Activated T-cell treated with anti-CD3 and anti-CD28 coated beads, Interleukin-2, amount 50 U/mL, for 72 hours (primary cell): ENCODE results near the gene CALCOCO2. TPM values are rescaled to one million over a fixed set of nuclear protein-coding genes. Genes with fewer than 3 reads are reported as not detected.
A peak's percentile ranks its signal among the peaks of the same experiment; 100 is the strongest.
"Not testable (repeated sequence)": the region's sequence is repeated elsewhere in the genome, so short reads cannot be mapped to it uniquely, and the experiment has no call there.

ENCODE experiments used
- ATAC-seq, 2 donors: fragments of 150-1000 bp; cut with Tn5 transposase; replicated peaks in 1 of 2; 2 replicates each; pipeline ENCODE4 v1.10.0; 2021; ENCODE audit warnings: moderate library complexity in 2 of 2, mild to moderate bottlenecking in 1 of 2
- DNase-seq, 2 donors: peaks; one replicate each; pipeline ENCODE4 v3.0.0; 2021 to 2022; ENCODE audit warnings: mixed read lengths in 1 of 2
- H3K27ac Mint-ChIP-seq: one replicate; pipeline ENCODE4 v1.8.0; 2022; ENCODE audit warnings: mild to moderate bottlenecking, moderate library complexity, mixed read lengths
- H3K27me3 Mint-ChIP-seq: one replicate; pipeline ENCODE4 v1.8.0; 2022; ENCODE audit warnings: low read depth, mixed read lengths
- H3K36me3 Mint-ChIP-seq, 2 donors: one replicate each; pipeline ENCODE4 v1.8.0; 2022; ENCODE audit warnings: mixed read lengths in 2 of 2, mild to moderate bottlenecking in 1 of 2; ENCODE audit not compliant: insufficient read depth in 2 of 2
- H3K4me1 Mint-ChIP-seq: one replicate; pipeline ENCODE4 v1.8.0; 2022; ENCODE audit warnings: low read depth, mixed read lengths
- H3K4me3 Mint-ChIP-seq, 2 donors: one replicate each; pipeline ENCODE4 v1.8.0; 2022; ENCODE audit warnings: mild to moderate bottlenecking in 2 of 2, mixed read lengths in 2 of 2, moderate library complexity in 2 of 2
- H3K9me3 Mint-ChIP-seq, 2 donors: one replicate each; pipeline ENCODE4 v1.8.0; 2022; ENCODE audit warnings: mixed read lengths in 2 of 2
- total RNA-seq, 2 donors: library from RNA; stranded (reverse); gene quantifications; one replicate each; pipeline ENCODE4 v1.2.3, GENCODE V29; 2022

Gene CALCOCO2
- total RNA-seq, 2 donors from 2014 or later = 97.0 to 132 TPM

DNA sequence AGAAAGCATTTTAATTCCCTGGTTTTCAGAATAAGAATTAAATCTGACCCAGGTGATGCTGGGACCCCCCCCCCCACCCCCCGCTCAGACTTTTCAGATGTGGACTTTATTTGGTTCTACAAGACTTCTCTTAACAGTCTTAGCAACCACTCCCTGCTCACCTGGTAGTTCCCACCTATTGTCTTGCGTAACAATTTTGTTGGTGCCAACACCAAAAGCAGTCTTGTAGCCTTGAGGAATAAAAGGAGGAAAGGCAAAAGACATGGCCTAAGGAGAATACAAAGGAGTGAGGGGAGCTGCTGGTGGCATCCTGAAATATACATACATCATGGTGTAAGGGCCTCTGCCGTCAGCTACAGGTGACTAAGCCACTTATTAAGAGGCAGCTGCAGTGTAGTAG is 18.8 kb upstream of the CALCOCO2 start:
- peaks cover 36% of the 10 kb centered on the region for H3K27me3 Mint-ChIP-seq
- peaks cover 17% of the 10 kb centered on the region for H3K4me1 Mint-ChIP-seq
- DNase-seq (no peak), ATAC-seq (no peak)
- H3K27ac Mint-ChIP-seq = no peak overlapping the region
- H3K36me3 Mint-ChIP-seq = no peaks in the 10 kb centered on the region
- H3K9me3 Mint-ChIP-seq = no peaks in the 10 kb centered on the region
- no peak overlapping the region for H3K4me3 Mint-ChIP-seq

- Mint-ChIP-seq H3K27me3 (peaks cover 55% of the 10 kb centered on the region), H3K27ac (no peak overlapping the region), H3K4me3 (no peak overlapping the region), H3K36me3 (no peaks in the 10 kb centered on the region), H3K9me3 (no peaks in the 10 kb centered on the region), H3K4me1 (peaks cover 17% of the 10 kb centered on the region)
- DNase-seq (peak; percentile 69 to 71), ATAC-seq (peak in 1 of 2 donors; percentile 26)
Observed at GRCh38 chr17:48814504-48814903, 16.3 kb upstream of the CALCOCO2 start.

- peaks cover 55% of the 10 kb centered on the region for H3K27me3 Mint-ChIP-seq
- H3K27ac Mint-ChIP-seq = no peak overlapping the region
- peaks cover 17% of the 10 kb centered on the region for H3K4me1 Mint-ChIP-seq
- H3K4me3 Mint-ChIP-seq = peak overlapping the region in 1 of 2 donors; percentile 10
- no peak for DNase-seq
- no peaks in the 10 kb centered on the region for H3K9me3 Mint-ChIP-seq
- no peak for ATAC-seq
- no peaks in the 10 kb centered on the region for H3K36me3 Mint-ChIP-seq
Observed at GRCh38 chr17:48815311-48815710, 15.5 kb upstream of the CALCOCO2 start.

GRCh38 chr17:48816438-48816773 is 14.4 kb upstream of the CALCOCO2 start:
- H3K27me3 Mint-ChIP-seq = peaks cover 55% of the 10 kb centered on the region
- no peak for ATAC-seq
- H3K4me1 Mint-ChIP-seq = peaks cover 17% of the 10 kb centered on the region
- no peaks in the 10 kb centered on the region for H3K9me3 Mint-ChIP-seq
- H3K27ac Mint-ChIP-seq = peak overlapping the region; percentile 12
- DNase-seq = no peak
- H3K36me3 Mint-ChIP-seq = no peaks in the 10 kb centered on the region
- peak overlapping the region; percentile 70 to 76 for H3K4me3 Mint-ChIP-seq

- peaks cover 17% of the 10 kb centered on the region for H3K4me1 Mint-ChIP-seq
- peak within 1 kb of the TSS; percentile 70 to 76 for H3K4me3 Mint-ChIP-seq
- ATAC-seq (peak; percentile 95 to 96), DNase-seq (peak; percentile 77 to 83)
- H3K9me3 Mint-ChIP-seq = no peaks in the 10 kb centered on the region
- H3K27me3 Mint-ChIP-seq = peaks cover 55% of the 10 kb centered on the region
- peak within 1 kb of the TSS; percentile 12 for H3K27ac Mint-ChIP-seq
- no peaks in the 10 kb centered on the region for H3K36me3 Mint-ChIP-seq
Observed at GRCh38 chr17:48816774-48817590, 13.9 kb upstream of the CALCOCO2 start, which contains the start of gene TTLL6. TTLL6 (minus strand) TSS chr17:48817229; CDS start chr17:48817072, 157 bp downstream.

GRCh38 chr17:48818361-48818841 is 12.4 kb upstream of the CALCOCO2 start:
- peak overlapping the region in 1 of 2 donors; percentile 43 for H3K4me3 Mint-ChIP-seq
- no peak for DNase-seq
- H3K4me1 Mint-ChIP-seq = peaks cover 17% of the 10 kb centered on the region
- no peaks in the 10 kb centered on the region for H3K36me3 Mint-ChIP-seq
- H3K27me3 Mint-ChIP-seq = peaks cover 60% of the 10 kb centered on the region
- ATAC-seq = no peak
- H3K27ac Mint-ChIP-seq = no peak overlapping the region
- no peaks in the 10 kb centered on the region for H3K9me3 Mint-ChIP-seq

DNA sequence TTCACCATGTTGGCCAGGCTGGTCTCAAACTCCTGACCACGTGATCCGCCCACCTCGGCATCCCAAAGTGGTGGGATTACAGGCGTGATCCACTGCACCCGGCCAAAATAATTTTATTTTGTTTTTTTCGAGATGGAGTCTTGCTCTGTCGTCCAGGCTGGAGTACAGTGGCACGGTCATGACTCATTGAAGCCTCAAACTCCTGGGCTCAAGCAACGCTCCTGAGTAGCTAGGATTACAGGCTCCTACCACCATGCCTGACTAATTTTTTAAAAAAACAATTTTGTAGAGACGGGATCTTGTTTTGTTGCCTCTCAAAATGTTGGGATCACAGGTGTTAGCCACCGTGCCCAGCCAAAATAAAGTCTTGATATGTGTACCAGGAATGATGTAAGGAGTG is 11.4 kb upstream of the CALCOCO2 start:
- ATAC-seq = no peak
- no peak overlapping the region for H3K27ac Mint-ChIP-seq

GRCh38 chr17:48820936-48821335 is 9.9 kb upstream of the CALCOCO2 start:
- H3K4me3 Mint-ChIP-seq, H3K27ac Mint-ChIP-seq, ATAC-seq, DNase-seq, H3K4me1 Mint-ChIP-seq, H3K36me3 Mint-ChIP-seq, H3K9me3 Mint-ChIP-seq: not testable (repeated sequence)
- H3K27me3 Mint-ChIP-seq = peaks cover 41% of the 10 kb centered on the region

More for the DNA sequence above, 11.4 kb upstream of the CALCOCO2 start:
- H3K4me3 Mint-ChIP-seq = no peak overlapping the region
- H3K36me3 Mint-ChIP-seq = no peaks in the 10 kb centered on the region
- no peaks in the 10 kb centered on the region for H3K9me3 Mint-ChIP-seq
- peaks cover 56% of the 10 kb centered on the region for H3K27me3 Mint-ChIP-seq
- peaks cover 17% of the 10 kb centered on the region for H3K4me1 Mint-ChIP-seq
- DNase-seq = no peak

- H3K36me3 Mint-ChIP-seq = no peaks in the 10 kb centered on the region
- no peak overlapping the region for H3K27ac Mint-ChIP-seq
- H3K4me1 Mint-ChIP-seq = peaks cover 6% of the 10 kb centered on the region
- no peak for DNase-seq
- H3K4me3 Mint-ChIP-seq = no peak overlapping the region
- no peak for ATAC-seq
- no peaks in the 10 kb centered on the region for H3K9me3 Mint-ChIP-seq
- H3K27me3 Mint-ChIP-seq = peaks cover 12% of the 10 kb centered on the region
Observed at GRCh38 chr17:48825446-48826381, 5.1 kb upstream of the CALCOCO2 start.

- no peak for ATAC-seq
- no peaks in the 10 kb centered on the region for H3K9me3 Mint-ChIP-seq
- peak overlapping the region; percentile 54 for H3K27ac Mint-ChIP-seq
- DNase-seq = no peak
- H3K4me1 Mint-ChIP-seq = peaks cover 59% of the 10 kb centered on the region
- peaks cover 0 to 2% of the 10 kb centered on the region in 2 donors for H3K36me3 Mint-ChIP-seq
- peak overlapping the region; percentile 90 to 94 for H3K4me3 Mint-ChIP-seq
- peaks cover 5% of the 10 kb centered on the region for H3K27me3 Mint-ChIP-seq
Observed at GRCh38 chr17:48831549-48831883, 681 bp downstream of the CALCOCO2 start.

DNA sequence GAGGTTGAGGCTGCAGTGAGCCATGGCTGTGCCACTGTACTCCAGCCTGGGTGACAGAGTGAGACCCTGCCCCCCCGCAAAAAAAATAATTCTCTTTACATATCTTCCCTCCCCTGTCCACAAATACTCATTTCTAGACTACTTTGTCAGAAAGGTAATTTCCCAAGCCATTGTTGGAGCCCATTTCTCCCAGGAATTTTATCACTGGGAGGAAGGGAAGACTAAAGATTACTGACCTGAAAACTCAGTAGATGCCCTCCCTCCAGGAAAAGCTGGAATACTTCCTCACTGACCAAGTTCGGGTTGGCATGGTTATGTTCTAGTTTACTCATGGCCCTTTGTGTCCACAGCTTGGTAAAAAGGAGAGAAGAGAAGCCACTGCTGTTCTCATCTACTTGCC is 4.1 kb downstream of the CALCOCO2 start:
- Mint-ChIP-seq H3K4me1 (peaks cover 92% of the 10 kb centered on the region), H3K36me3 (peaks cover 0 to 2% of the 10 kb centered on the region in 2 donors), H3K27ac (no peak overlapping the region), H3K9me3 (no peaks in the 10 kb centered on the region), H3K27me3 (peaks cover 6% of the 10 kb centered on the region), H3K4me3 (peak overlapping the region in 1 of 2 donors; percentile 32)
- DNase-seq (no peak), ATAC-seq (no peak)

GRCh38 chr17:48835971-48836370 is 5.1 kb downstream of the CALCOCO2 start:
- Mint-ChIP-seq H3K27me3 (peaks cover 12% of the 10 kb centered on the region), H3K36me3 (peaks cover 2 to 3% of the 10 kb centered on the region in 2 donors), H3K27ac (no peak overlapping the region), H3K9me3 (no peaks in the 10 kb centered on the region), H3K4me3 (peak overlapping the region; percentile 28 to 34), H3K4me1 (peaks cover 96% of the 10 kb centered on the region)
- no peak for ATAC-seq
- DNase-seq = no peak

- ATAC-seq (peak; percentile 33 to 52), DNase-seq (peak; percentile 19 to 24)
- Mint-ChIP-seq H3K4me1 (peaks cover 97% of the 10 kb centered on the region), H3K27ac (peak overlapping the region; percentile 83), H3K4me3 (peak overlapping the region; percentile 52 to 81), H3K27me3 (peaks cover 12% of the 10 kb centered on the region)
- not testable (repeated sequence) for H3K36me3 Mint-ChIP-seq, H3K9me3 Mint-ChIP-seq
Observed at GRCh38 chr17:48837458-48837857, 6.6 kb downstream of the CALCOCO2 start.
